ENCODE data around the gene CELSR1.

DNA sequence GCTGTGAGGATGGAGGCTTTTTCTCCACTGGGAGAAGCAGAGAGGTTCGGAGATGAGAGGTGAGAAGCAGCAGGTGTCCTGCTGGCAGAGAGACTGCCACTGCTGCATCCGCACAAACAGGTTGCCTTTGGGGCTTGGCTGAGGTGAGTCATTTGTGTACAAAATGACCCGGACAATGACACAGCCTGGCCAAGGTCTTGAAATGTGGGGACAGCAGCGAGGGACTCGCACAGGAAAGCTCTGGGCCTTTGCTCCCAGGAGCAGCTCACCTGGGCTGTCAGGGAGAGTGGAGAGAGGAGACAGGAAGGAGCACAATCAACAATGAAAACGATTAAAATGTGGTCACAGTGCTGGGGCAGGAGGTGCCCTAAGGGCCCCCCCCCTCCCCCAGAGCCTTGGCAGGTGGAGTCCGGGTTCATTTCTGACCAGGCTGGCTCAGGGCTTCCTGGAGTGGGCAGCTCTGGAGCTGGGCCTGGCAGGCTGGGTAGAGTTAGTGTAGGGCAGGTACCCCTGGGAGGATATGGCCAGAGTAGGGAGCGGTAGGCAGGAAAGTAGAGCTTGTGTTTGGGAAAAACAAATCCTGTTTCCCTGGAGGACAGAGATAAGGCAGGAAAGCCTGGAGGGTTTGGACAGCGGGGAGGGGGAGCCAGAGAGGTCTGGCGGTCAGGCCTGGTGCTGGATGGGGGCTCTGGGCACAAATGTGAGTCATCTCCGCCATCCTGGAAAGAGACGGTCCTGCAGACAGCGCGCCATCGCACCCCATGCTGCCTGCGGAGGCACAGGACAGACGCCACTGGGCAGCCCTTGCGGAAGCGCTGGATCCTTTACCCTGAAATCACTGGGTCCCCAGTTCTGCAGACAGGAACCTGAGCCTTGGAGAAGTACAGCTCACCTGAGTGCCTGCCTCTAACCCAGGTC, 37.8 kb upstream of the CELSR1 start:
- TF ChIP-seq, protein P1, sequence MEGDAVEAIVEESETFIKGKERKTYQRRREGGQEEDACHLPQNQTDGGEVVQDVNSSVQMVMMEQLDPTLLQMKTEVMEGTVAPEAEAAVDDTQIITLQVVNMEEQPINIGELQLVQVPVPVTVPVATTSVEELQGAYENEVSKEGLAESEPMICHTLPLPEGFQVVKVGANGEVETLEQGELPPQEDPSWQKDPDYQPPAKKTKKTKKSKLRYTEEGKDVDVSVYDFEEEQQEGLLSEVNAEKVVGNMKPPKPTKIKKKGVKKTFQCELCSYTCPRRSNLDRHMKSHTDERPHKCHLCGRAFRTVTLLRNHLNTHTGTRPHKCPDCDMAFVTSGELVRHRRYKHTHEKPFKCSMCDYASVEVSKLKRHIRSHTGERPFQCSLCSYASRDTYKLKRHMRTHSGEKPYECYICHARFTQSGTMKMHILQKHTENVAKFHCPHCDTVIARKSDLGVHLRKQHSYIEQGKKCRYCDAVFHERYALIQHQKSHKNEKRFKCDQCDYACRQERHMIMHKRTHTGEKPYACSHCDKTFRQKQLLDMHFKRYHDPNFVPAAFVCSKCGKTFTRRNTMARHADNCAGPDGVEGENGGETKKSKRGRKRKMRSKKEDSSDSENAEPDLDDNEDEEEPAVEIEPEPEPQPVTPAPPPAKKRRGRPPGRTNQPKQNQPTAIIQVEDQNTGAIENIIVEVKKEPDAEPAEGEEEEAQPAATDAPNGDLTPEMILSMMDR (conservative IDR thresholded peaks at IDR 0.05; ENCODE audit: low read depth, low read length) = no peak
- no peak for TF ChIP-seq EZH2 (IDR thresholded peaks at IDR 0.05; ENCODE audit: low read length, unreplicated experiment)

All from PC-3 (cell line).